ENCODE data around the gene CAPN8. TPM values are rescaled to one million over a fixed set of nuclear protein-coding genes. Genes with fewer than 3 reads are reported as not detected.
A peak's percentile ranks its signal among the peaks of the same experiment; 100 is the strongest.

The CAPN8 gene
- total RNA-seq, 1 experiment from 2014 or later, result 0.54 TPM

DNA sequence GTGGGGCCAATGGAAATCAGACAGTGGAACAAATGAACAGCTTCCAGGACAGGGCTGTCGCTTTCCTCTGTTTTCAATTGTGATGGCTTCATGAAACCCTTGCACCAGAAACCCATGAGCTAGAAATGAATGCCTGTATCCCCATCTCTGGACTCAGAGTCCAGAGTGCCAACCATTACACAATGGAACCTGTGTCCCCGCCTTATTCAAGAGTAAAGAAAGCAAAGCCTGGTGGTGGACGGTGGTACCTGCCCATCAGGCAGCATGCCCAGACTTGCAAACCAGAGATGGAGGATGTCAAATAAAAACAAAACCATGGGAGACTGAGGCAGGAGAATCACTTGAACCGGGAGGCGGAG is 42.5 kb upstream of the CAPN8 start:
- Histone ChIP-seq H4K20me1 (ENCODE audit: insufficient read depth) (no peaks in the 10 kb centered on the region), H3K36me3 (ENCODE audit: control insufficient read depth in 1 of 2, insufficient read depth in 2 of 2, low read length in 2 of 2) (no peaks in the 10 kb centered on the region), H3K4me3 (replicated peaks in 1 of 2; ENCODE audit: low read depth in 1 of 2, low read length in 2 of 2) (peak overlapping the region; percentile 34 to 48), H3K4me2 (ENCODE audit: low read length) (peak overlapping the region; percentile 83), H3K9ac (ENCODE audit: low read length) (peak overlapping the region; percentile 70), H3K4me1 (ENCODE audit: control insufficient read depth in 1 of 2, insufficient read depth in 2 of 2, low read length in 2 of 2) (peaks cover 51 to 88% of the 10 kb centered on the region in 2 experiments), H2AFZ (ENCODE audit: low read depth, low read length, poor library complexity, severe bottlenecking) (no peak overlapping the region), H3K9me3 (ENCODE audit: control insufficient read depth in 1 of 2, insufficient read depth in 1 of 2, low read depth in 1 of 2, low read length in 2 of 2) (no peaks in the 10 kb centered on the region), H3K27ac (ENCODE audit: low read depth, low read length) (peak overlapping the region; percentile 84), H3K79me2 (ENCODE audit: insufficient read depth, low read length) (peaks cover 12% of the 10 kb centered on the region), H3K27me3 (ENCODE audit: insufficient read depth, low read length) (no peaks in the 10 kb centered on the region), H3K9me2 (ENCODE audit: insufficient read depth) (no peaks in the 10 kb centered on the region)
- ATAC-seq, result peak; percentile 34
- RAD21 ChIA-PET (ENCODE audit: low non-redundant PET in 1 of 2, low total read pairs in 2 of 2, uncharacterized antibody in 2 of 2, unreplicated experiment in 2 of 2), result interaction anchor here in 1 of 2 experiments (0.9 to 1.0 kb wide), 2 partner anchors 10 to 41 kb away, joined by 3 read pairs; no protein-coding TSS in a partner anchor
- peak; percentile 69 for DNase-seq (ENCODE audit: low read depth, low spot score)
- TF ChIP-seq, protein P1, sequence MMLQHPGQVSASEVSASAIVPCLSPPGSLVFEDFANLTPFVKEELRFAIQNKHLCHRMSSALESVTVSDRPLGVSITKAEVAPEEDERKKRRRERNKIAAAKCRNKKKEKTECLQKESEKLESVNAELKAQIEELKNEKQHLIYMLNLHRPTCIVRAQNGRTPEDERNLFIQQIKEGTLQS (IDR thresholded peaks at IDR 0.05), result no peak
- TF ChIP-seq YY1 (IDR thresholded peaks at IDR 0.05; ENCODE audit: extremely low read depth, insufficient replicate concordance, low read depth, low read length) (no peak), CTCF (IDR thresholded peaks at IDR 0.05 in 2 of 3, conservative IDR thresholded peaks at IDR 0.05 in 1 of 3; ENCODE audit: borderline replicate concordance in 1 of 3, insufficient read depth in 1 of 3, low read depth in 2 of 3, low read length in 2 of 3) (peak in 2 of 3 experiments; percentile 25 to 53; a peak in 3 of 6 replicates), POLR2A (IDR thresholded peaks at IDR 0.05; ENCODE audit: borderline replicate concordance, extremely low read depth, insufficient read depth, insufficient read length) (peak; percentile 40), CBX3 (IDR thresholded peaks at IDR 0.05; ENCODE audit: low read depth) (no peak)
- POLR2A ChIA-PET, result interaction anchor here (0.8 to 1.3 kb wide), 7 partner anchors 8 to 63 kb away, joined by 3 to 7 read pairs (median 4); no protein-coding TSS in a partner anchor
- TSS peak; percentile 31 for BruUV-seq (replicated peaks)
- intact Hi-C loops (cut with micrococcal nuclease), result no loop called here
- CTCF ChIA-PET, result interaction anchor here (0.9 to 2.5 kb wide), 8 partner anchors 8 to 138 kb away, joined by 3 to 15 read pairs (median 4); partner anchors contain the start of gene TP53BP2
